Epithelial cell of esophagus (primary cell): ENCODE measurements around the gene GJD4.

ENCODE experiments used
- DNase-seq: peaks from one replicate; pipeline ENCODE4 v3.0.0; 2010; ENCODE audit warnings: low read depth
- H3K4me3 ChIP-seq: 2 replicates; pipeline ENCODE4 v1.5.1; 2011; ENCODE audit warnings: mild to moderate bottlenecking, low read length, control low read depth
- CTCF ChIP-seq: IDR thresholded peaks from 2 replicates; pipeline ENCODE4 v1.5.1; 2011; ENCODE audit warnings: low read depth, mild to moderate bottlenecking, low read length, control low read depth, inconsistent platforms; ENCODE audit not compliant: insufficient read depth; ENCODE audit errors: missing control alignments

GJD4 gene

GRCh38 chr10:35585356-35585755, 19.8 kb upstream of the GJD4 start:
- DNase-seq, result no peak
- H3K4me3 ChIP-seq, result no peak overlapping the region
- no peak for TF ChIP-seq CTCF

- peak; percentile 53 for DNase-seq
- no peak for TF ChIP-seq CTCF
- no peak overlapping the region for H3K4me3 ChIP-seq
Measured at GRCh38 chr10:35585903-35586535, 19.1 kb upstream of the GJD4 start.

- H3K4me3 ChIP-seq, result no peak overlapping the region
- no peak for DNase-seq
- no peak for TF ChIP-seq CTCF
Measured at GRCh38 chr10:35588836-35589235, 16.3 kb upstream of the GJD4 start.

GRCh38 chr10:35592441-35592840, 12.7 kb upstream of the GJD4 start:
- TF ChIP-seq CTCF, result no peak
- no peak for DNase-seq
- H3K4me3 ChIP-seq, result no peak overlapping the region

GRCh38 chr10:35594115-35595079, 10.7 kb upstream of the GJD4 start:
- no peak for TF ChIP-seq CTCF
- DNase-seq, result no peak
- no peak overlapping the region for H3K4me3 ChIP-seq

- TF ChIP-seq CTCF, result no peak
- no peak overlapping the region for H3K4me3 ChIP-seq
- no peak for DNase-seq
Measured at GRCh38 chr10:35595106-35595505, 10.0 kb upstream of the GJD4 start.
